Airway epithelial cell (primary cell): ENCODE results near the gene FBXO45. TPM values are rescaled to one million over a fixed set of nuclear protein-coding genes. Genes with fewer than 3 reads are reported as not detected.

Experiments used
- total RNA-seq: library from RNA; depleted of rRNA; stranded (reverse); fragments of >200 nt; gene quantifications from 2 replicates; pipeline ENCODE4 v1.2.3, GENCODE V29; 2015

Gene FBXO45
- total RNA-seq = 7.2 and 11.5 TPM in 2 replicates

GRCh38 chr3:196568246-196569002, at the start of gene FBXO45, which contains the start of gene WDR53:
FBXO45 (plus strand) TSS chr3:196568660; CDS start chr3:196568985, 325 bp downstream.
WDR53 (minus strand) TSS chr3:196568554; CDS start chr3:196561475, 7,079 bp downstream.

Other genes starting within 250 kb of the FBXO45 start
- 1.8 TPM in 1 of 2 replicates, not detected in the other for gene TM4SF19, start 230.3 kb upstream of the FBXO45 start, total RNA-seq
- gene UBXN7, start 136.2 kb upstream of the FBXO45 start, total RNA-seq = 4.6 and 8.6 TPM in 2 replicates
- gene RNF168, start 64.9 kb upstream of the FBXO45 start, total RNA-seq = 13.2 TPM in 2 replicates
- not detected in 2 replicates for gene SMCO1, start 53.3 kb upstream of the FBXO45 start, total RNA-seq
- 3.0 and 5.9 TPM in 2 replicates for gene WDR53, start 106 bp upstream of the FBXO45 start, total RNA-seq
- gene NRROS, start 71.0 kb downstream of the FBXO45 start, total RNA-seq = 0.07 and 0.33 TPM in 2 replicates
- 0.71 and 1.2 TPM in 2 replicates for gene CEP19, start 143.6 kb downstream of the FBXO45 start, total RNA-seq
- 24.9 and 27.0 TPM in 2 replicates for gene PIGX, start 143.7 kb downstream of the FBXO45 start, total RNA-seq
- 22.9 and 31.1 TPM in 2 replicates for gene PAK2, start 171.2 kb downstream of the FBXO45 start, total RNA-seq